Measurements from ENCODE around the gene C1orf35.

Gene C1orf35

DNA sequence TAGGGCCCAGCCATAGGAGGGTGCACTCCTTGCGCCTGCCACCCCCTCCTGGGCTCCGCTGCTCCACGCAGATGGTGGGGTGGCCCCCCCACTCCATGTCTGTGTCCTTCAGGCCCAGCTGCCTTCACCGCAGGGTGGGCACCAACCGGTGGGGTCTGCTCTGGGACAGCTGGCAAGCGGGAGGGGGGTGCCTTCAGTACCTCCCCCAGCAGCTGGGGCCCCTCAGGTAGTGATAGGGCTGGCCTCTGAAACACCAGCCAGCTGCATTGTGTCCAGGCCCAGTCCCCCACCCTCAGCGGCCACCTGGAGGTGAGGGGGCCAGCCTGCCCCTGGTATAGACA lies 47.0 kb upstream of the C1orf35 start:
- H3K4me3 ChIP-seq (ENCODE audit: low read depth, low read length), result no peak overlapping the region
- TF ChIP-seq POLR2A (IDR thresholded peaks at IDR 0.05; ENCODE audit: extremely low read depth, insufficient read length) (no peak), MYC (IDR thresholded peaks at IDR 0.05; ENCODE audit: low read depth, low read length) (no peak)
- TF ChIP-seq, protein P1, sequence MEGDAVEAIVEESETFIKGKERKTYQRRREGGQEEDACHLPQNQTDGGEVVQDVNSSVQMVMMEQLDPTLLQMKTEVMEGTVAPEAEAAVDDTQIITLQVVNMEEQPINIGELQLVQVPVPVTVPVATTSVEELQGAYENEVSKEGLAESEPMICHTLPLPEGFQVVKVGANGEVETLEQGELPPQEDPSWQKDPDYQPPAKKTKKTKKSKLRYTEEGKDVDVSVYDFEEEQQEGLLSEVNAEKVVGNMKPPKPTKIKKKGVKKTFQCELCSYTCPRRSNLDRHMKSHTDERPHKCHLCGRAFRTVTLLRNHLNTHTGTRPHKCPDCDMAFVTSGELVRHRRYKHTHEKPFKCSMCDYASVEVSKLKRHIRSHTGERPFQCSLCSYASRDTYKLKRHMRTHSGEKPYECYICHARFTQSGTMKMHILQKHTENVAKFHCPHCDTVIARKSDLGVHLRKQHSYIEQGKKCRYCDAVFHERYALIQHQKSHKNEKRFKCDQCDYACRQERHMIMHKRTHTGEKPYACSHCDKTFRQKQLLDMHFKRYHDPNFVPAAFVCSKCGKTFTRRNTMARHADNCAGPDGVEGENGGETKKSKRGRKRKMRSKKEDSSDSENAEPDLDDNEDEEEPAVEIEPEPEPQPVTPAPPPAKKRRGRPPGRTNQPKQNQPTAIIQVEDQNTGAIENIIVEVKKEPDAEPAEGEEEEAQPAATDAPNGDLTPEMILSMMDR (IDR thresholded peaks at IDR 0.05; ENCODE audit: low read depth, low read length), result no peak
- TF ChIP-seq, protein P2, sequence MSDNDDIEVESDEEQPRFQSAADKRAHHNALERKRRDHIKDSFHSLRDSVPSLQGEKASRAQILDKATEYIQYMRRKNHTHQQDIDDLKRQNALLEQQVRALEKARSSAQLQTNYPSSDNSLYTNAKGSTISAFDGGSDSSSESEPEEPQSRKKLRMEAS (IDR thresholded peaks at IDR 0.05; ENCODE audit: low read depth, low read length), result no peak
- no peak for DNase-seq (ENCODE audit: low read depth)

DNA sequence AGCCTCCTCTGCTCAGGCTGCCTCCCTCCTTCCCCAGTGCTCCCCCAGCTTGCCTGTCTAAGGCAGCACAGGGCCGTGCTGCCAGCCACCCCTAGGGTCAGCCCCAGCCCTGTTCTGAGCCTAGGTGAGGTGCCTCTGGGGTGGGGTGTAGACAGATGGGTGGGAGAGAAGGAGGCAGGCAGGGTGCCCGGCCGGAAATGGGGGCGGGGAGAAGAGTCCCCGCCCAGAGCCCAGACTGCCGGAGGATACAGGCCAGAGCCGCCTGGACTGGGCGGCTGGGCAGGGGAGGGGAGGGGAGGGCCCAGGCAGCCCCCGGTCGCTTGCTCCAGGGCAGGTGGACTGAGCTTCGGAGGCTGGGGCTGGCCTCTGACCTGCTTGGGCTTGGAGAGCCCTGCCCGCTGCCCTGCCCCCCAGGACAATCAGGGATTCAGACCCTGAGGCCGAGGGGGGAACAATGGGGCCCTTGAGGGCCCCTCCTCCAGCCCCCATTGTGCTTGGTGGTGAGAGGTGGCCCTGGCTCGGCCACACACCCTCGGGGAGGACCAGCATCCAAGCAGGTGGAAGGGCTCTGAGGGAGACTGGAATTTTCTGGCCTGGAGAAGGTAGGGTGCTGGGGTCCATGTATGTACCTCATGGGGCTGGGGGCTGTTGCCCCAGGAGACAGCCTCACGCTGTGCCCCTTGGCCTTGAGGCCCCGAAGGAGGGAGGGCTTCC lies 46.4 kb upstream of the C1orf35 start, which contains the start of gene GJC2:
Gene GJC2, plus strand, starts transcription at position 525 of the 714 bp plus-strand sequence. CDS start 7,829 bp downstream, outside the sequence.
- DNase-seq (ENCODE audit: low read depth), result no peak
- no peak within 1 kb of the TSS for H3K4me3 ChIP-seq (ENCODE audit: low read depth, low read length)
- TF ChIP-seq, protein P2 (IDR thresholded peaks at IDR 0.05; ENCODE audit: low read depth, low read length), result no peak
- TF ChIP-seq, protein P1 (IDR thresholded peaks at IDR 0.05; ENCODE audit: low read depth, low read length), result no peak
- TF ChIP-seq MYC (IDR thresholded peaks at IDR 0.05; ENCODE audit: low read depth, low read length), result no peak
- TF ChIP-seq POLR2A (IDR thresholded peaks at IDR 0.05; ENCODE audit: extremely low read depth, insufficient read length), result no peak

DNA sequence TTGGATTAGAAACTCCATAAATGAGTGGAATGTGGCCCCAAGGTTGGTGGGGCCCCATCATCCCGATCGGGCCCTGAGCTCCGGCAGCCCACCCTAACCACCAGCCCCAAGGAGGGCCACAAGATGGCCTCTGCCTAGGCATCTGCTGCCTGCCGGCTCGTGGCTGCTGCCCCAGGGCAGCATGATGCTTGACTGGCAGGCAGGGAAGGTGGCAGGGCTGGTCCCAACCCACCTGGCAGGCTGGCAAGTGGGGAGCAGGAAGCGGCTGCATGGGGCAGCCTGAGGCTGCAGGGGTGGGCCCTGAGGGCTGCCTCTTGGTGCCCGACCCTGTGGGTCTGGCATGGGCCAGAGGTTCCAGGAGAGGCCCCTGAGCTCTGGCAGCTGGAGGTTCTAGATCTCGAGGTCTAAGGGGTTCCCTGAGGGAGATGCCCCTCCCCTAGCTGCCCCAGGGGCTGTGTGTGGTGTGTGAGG lies 45.8 kb upstream of the C1orf35 start:
- TF ChIP-seq MYC (IDR thresholded peaks at IDR 0.05; ENCODE audit: low read depth, low read length) (no peak), POLR2A (IDR thresholded peaks at IDR 0.05; ENCODE audit: extremely low read depth, insufficient read length) (no peak)
- TF ChIP-seq, protein P2 (IDR thresholded peaks at IDR 0.05; ENCODE audit: low read depth, low read length), result no peak
- TF ChIP-seq, protein P1 (IDR thresholded peaks at IDR 0.05; ENCODE audit: low read depth, low read length), result no peak
- DNase-seq (ENCODE audit: low read depth), result no peak
- H3K4me3 ChIP-seq (ENCODE audit: low read depth, low read length), result no peak overlapping the region

DNA sequence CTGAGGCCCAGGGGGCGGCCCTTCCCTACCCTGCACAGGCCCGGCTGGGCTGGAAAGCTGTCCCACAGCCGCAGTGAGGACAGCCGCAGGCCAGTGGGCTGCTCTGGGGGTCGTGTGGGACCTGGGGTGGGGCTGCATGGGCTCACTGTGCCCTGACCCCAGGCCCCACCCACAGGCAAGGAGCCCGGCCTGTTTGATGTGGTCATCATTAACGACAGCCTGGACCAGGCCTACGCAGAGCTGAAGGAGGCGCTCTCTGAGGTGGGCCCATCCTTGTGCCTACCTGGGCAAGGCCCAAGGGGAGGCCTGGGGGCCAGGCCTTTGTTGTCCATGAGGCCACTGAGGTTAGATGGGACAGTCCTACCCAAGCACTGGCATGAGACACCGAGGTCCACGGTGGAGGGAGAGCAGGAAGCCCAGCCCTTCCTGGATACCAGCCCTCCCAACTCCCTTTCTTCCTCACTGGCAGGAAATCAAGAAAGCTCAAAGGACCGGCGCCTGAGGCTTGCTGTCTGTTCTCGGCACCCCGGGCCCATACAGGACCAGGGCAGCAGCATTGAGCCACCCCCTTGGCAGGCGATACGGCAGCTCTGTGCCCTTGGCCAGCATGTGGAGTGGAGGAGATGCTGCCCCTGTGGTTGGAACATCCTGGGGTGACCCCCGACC lies 45.2 kb upstream of the C1orf35 start:
- TF ChIP-seq POLR2A (IDR thresholded peaks at IDR 0.05; ENCODE audit: extremely low read depth, insufficient read length), result no peak
- TF ChIP-seq, protein P1 (IDR thresholded peaks at IDR 0.05; ENCODE audit: low read depth, low read length), result no peak
- DNase-seq (ENCODE audit: low read depth), result no peak
- H3K4me3 ChIP-seq (ENCODE audit: low read depth, low read length), result no peak overlapping the region

DNA sequence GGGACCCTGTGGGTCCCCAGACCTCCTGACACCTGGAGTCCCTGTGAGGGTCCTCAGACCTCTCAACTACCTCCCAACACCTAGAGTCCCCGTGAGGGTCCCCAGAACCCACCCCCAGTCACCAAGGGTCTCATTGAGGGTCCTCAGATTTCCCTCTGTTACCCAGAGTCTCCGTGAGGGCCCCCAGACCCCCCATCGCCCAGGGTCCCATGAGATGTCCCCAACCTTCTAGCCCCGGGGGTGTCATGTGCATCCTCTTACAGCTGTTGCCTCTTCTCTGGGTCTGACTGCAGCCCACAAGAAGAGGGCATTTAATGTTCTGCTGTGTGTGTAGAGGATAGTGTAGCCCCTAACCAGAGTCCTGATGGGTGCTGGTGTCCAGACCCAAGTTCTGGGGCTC lies 44.6 kb upstream of the C1orf35 start:
- H3K4me3 ChIP-seq (ENCODE audit: low read depth, low read length), result no peak overlapping the region
- DNase-seq (ENCODE audit: low read depth), result no peak
- TF ChIP-seq, protein P2 (IDR thresholded peaks at IDR 0.05; ENCODE audit: low read depth, low read length), result no peak
- TF ChIP-seq MYC (IDR thresholded peaks at IDR 0.05; ENCODE audit: low read depth, low read length) (no peak), POLR2A (IDR thresholded peaks at IDR 0.05; ENCODE audit: extremely low read depth, insufficient read length) (no peak)
- TF ChIP-seq, protein P1 (IDR thresholded peaks at IDR 0.05; ENCODE audit: low read depth, low read length), result no peak

Measured in NB4 (cell line).